GM12875 (cell line): ENCODE results near the gene PASD1.

Source experiments
- H3K4me3 ChIP-seq: one replicate; pipeline ENCODE4 v1.5.1; 2011; ENCODE audit warnings: low read depth, low read length, control low read depth
- TF ChIP-seq, protein P1 (sequence below): IDR thresholded peaks from 2 replicates; pipeline ENCODE4 v1.5.1; 2011; ENCODE audit warnings: low read depth, mild to moderate bottlenecking, control low read depth, inconsistent platforms, low read length, moderate library complexity, borderline replicate concordance; ENCODE audit not compliant: insufficient read depth

PASD1 gene

GRCh38 chrX:151724563-151725337 lies 161.3 kb downstream of the PASD1 start:
- no peak overlapping the region for H3K4me3 ChIP-seq
- TF ChIP-seq, protein P1, sequence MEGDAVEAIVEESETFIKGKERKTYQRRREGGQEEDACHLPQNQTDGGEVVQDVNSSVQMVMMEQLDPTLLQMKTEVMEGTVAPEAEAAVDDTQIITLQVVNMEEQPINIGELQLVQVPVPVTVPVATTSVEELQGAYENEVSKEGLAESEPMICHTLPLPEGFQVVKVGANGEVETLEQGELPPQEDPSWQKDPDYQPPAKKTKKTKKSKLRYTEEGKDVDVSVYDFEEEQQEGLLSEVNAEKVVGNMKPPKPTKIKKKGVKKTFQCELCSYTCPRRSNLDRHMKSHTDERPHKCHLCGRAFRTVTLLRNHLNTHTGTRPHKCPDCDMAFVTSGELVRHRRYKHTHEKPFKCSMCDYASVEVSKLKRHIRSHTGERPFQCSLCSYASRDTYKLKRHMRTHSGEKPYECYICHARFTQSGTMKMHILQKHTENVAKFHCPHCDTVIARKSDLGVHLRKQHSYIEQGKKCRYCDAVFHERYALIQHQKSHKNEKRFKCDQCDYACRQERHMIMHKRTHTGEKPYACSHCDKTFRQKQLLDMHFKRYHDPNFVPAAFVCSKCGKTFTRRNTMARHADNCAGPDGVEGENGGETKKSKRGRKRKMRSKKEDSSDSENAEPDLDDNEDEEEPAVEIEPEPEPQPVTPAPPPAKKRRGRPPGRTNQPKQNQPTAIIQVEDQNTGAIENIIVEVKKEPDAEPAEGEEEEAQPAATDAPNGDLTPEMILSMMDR = no peak

- H3K4me3 ChIP-seq = no peak overlapping the region
- TF ChIP-seq, protein P1 = no peak
Measured at GRCh38 chrX:151725338-151725614, 161.8 kb downstream of the PASD1 start.
